ENCODE results near the gene NXNL1.

DNA sequence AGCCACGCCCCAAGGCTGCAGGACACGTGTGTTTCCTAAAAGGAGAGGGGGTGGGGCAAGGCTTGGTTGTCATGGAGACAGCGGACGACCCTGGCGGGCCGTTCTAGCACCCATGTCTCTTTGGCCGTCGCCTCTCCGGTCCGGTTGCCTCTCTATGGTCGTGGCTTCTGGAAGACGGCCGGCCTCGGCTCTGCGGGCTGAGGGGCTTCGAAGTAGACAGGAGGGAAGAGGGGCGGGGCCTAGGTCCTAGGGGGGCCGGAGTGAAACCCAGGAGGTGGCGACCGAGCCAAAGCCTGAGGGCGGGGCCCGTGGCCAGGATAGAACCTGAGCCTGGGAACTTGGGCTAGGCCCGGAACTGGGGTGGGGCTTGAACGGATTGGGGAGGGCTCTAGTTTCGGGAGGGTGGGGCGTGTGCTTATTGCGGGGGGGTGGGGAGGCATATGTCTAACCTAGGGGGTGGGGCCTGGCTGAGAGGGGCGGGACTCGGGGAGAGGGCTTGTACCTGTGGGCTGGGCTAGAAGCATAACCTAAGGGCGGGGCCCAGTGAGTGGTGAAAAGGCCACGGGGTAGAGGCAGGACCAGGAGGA lies 8.8 kb upstream of the NXNL1 start:
- TF ChIP-seq POLR2A (IDR thresholded peaks at IDR 0.05; ENCODE audit: low read length) (peak; percentile 9), GATA1 (IDR thresholded peaks at IDR 0.05; ENCODE audit: low read depth, low read length) (no peak)

Measured in erythroblast (primary cell).